ENCODE measurements around the gene STEAP1B. TPM values are rescaled to one million over a fixed set of nuclear protein-coding genes. Genes with fewer than 3 reads are reported as not detected.

Gene STEAP1B
- total RNA-seq, 2 experiments from 2014 or later: 0.17 to 0.19 TPM

DNA sequence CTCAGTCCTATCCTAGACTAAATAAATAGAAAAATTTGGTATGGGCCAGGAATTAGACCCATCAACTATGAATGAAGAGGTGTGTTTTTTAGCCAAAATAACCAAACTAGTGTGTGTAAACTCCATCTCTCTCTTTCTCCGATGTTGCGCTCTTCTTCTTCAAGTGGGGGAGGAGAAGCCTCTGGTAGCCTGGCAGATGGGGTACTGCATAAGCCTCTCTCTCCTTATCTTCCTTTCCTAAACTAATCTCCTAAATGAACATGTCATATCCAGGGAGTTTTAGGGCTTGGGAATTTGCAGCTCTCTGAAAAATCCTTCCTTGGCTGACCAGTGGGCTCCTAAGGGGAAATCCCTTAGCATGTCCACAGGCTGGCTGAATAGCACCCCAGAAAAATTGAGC lies 86.8 kb downstream of the STEAP1B start:
- Mint-ChIP-seq H3K27me3 (peaks cover 4% of the 10 kb centered on the region), H3K36me3 (ENCODE audit: low read depth) (no peaks in the 10 kb centered on the region), H3K4me1 (no peaks in the 10 kb centered on the region), H3K4me3 (no peak overlapping the region), H3K9me3 (no peaks in the 10 kb centered on the region), H3K27ac (no peak overlapping the region)
- CTCF ChIA-PET: no interaction called here
- POLR2A ChIA-PET: no interaction called here
- DNase-seq: no peak

GRCh38 chr7:22411977-22412693 lies 87.9 kb downstream of the STEAP1B start:
- CTCF ChIA-PET: interaction anchor here (0.5 to 0.6 kb wide), 2 partner anchors 412 to 450 kb away, joined by 3 to 5 read pairs; no protein-coding TSS in a partner anchor
- Mint-ChIP-seq H3K27me3 (peaks cover 2% of the 10 kb centered on the region), H3K4me1 (no peaks in the 10 kb centered on the region), H3K27ac (no peak overlapping the region), H3K4me3 (no peak overlapping the region), H3K36me3 (ENCODE audit: low read depth) (no peaks in the 10 kb centered on the region), H3K9me3 (no peaks in the 10 kb centered on the region)
- DNase-seq: no peak
- POLR2A ChIA-PET: no interaction called here

GRCh38 chr7:22406715-22407114 lies 93.3 kb downstream of the STEAP1B start:
- H3K4me3 Mint-ChIP-seq: no peak overlapping the region
- H3K4me1 Mint-ChIP-seq: peaks cover 13% of the 10 kb centered on the region

GRCh38 chr7:22404421-22405023 lies 95.5 kb downstream of the STEAP1B start:
- Mint-ChIP-seq H3K27me3 (peaks cover under 1% of the 10 kb centered on the region), H3K9me3 (peaks cover 2% of the 10 kb centered on the region), H3K4me3 (no peak overlapping the region), H3K36me3 (ENCODE audit: low read depth) (no peaks in the 10 kb centered on the region), H3K27ac (no peak overlapping the region), H3K4me1 (peaks cover 15% of the 10 kb centered on the region)
- CTCF ChIA-PET: interaction anchor here (1.7 kb wide), 1 partner anchor 17 kb away, joined by 4 read pairs; no protein-coding TSS in a partner anchor
- POLR2A ChIA-PET: no interaction called here
- no peak for DNase-seq

More at GRCh38 chr7:22406715-22407114, 93.3 kb downstream of the STEAP1B start:
- no peak overlapping the region for H3K27ac Mint-ChIP-seq
- ChIA-PET CTCF (interaction anchor here (1.4 kb wide), 1 partner anchor 14 kb away, joined by 3 read pairs; no protein-coding TSS in a partner anchor), POLR2A (no interaction called here)
- H3K27me3 Mint-ChIP-seq: peaks cover 2% of the 10 kb centered on the region
- no peaks in the 10 kb centered on the region for H3K36me3 Mint-ChIP-seq (ENCODE audit: low read depth)
- no peak for DNase-seq
- peaks cover 2% of the 10 kb centered on the region for H3K9me3 Mint-ChIP-seq

- ChIA-PET CTCF (no interaction called here), POLR2A (no interaction called here)
- Mint-ChIP-seq H3K27me3 (no peaks in the 10 kb centered on the region), H3K4me1 (peaks cover 15% of the 10 kb centered on the region), H3K9me3 (peaks cover 2% of the 10 kb centered on the region), H3K4me3 (no peak overlapping the region), H3K27ac (no peak overlapping the region), H3K36me3 (ENCODE audit: low read depth) (no peaks in the 10 kb centered on the region)
- DNase-seq: no peak
Measured at GRCh38 chr7:22403344-22403743, 96.6 kb downstream of the STEAP1B start.

- no peaks in the 10 kb centered on the region for H3K27me3 Mint-ChIP-seq
- ChIA-PET POLR2A (no interaction called here), CTCF (no interaction called here)
- H3K4me1 Mint-ChIP-seq: peaks cover 15% of the 10 kb centered on the region
- DNase-seq: peak; percentile 7
- H3K36me3 Mint-ChIP-seq (ENCODE audit: low read depth): no peaks in the 10 kb centered on the region
- H3K27ac Mint-ChIP-seq: peak overlapping the region; percentile 60
- no peak overlapping the region for H3K4me3 Mint-ChIP-seq
- peaks cover 2% of the 10 kb centered on the region for H3K9me3 Mint-ChIP-seq
Measured at GRCh38 chr7:22402250-22402649, 97.7 kb downstream of the STEAP1B start.

GRCh38 chr7:22400936-22401553 lies 98.9 kb downstream of the STEAP1B start:
- POLR2A ChIA-PET: no interaction called here
- H3K27me3 Mint-ChIP-seq: peaks cover 1% of the 10 kb centered on the region
- no peaks in the 10 kb centered on the region for H3K36me3 Mint-ChIP-seq (ENCODE audit: low read depth)
- peaks cover 15% of the 10 kb centered on the region for H3K4me1 Mint-ChIP-seq
- H3K27ac Mint-ChIP-seq: no peak overlapping the region
- DNase-seq: no peak
- CTCF ChIA-PET: no interaction called here
- peaks cover 2% of the 10 kb centered on the region for H3K9me3 Mint-ChIP-seq
- no peak overlapping the region for H3K4me3 Mint-ChIP-seq

- no peak overlapping the region for H3K4me3 Mint-ChIP-seq
- peaks cover 15% of the 10 kb centered on the region for H3K4me1 Mint-ChIP-seq
- ChIA-PET POLR2A (no interaction called here), CTCF (no interaction called here)
- H3K27ac Mint-ChIP-seq: no peak overlapping the region
- no peak for DNase-seq
- H3K9me3 Mint-ChIP-seq: peaks cover 2% of the 10 kb centered on the region
- H3K27me3 Mint-ChIP-seq: peaks cover 1% of the 10 kb centered on the region
- no peaks in the 10 kb centered on the region for H3K36me3 Mint-ChIP-seq (ENCODE audit: low read depth)
Measured at GRCh38 chr7:22400150-22400814, 99.7 kb downstream of the STEAP1B start.

DNA sequence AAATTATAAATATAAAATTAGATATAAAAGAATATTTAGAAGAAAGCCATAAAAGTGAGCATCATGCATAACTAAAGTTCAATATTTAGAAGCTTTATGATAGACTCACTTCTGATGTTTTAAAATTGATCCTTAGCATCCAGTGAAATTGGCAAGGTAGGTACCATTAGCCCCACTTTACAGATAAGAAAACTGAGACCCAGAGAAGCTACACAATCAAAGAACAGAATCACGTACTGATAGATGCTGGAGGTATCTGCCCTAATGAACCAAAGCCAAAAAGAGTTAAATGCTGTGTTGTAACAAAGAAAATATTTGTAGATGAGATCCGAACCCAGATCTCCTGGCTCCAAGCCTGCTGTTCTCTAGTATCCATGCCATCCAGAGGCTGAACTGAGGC lies 100.4 kb downstream of the STEAP1B start:
- ChIA-PET CTCF (no interaction called here), POLR2A (no interaction called here)
- Mint-ChIP-seq H3K9me3 (peaks cover 2% of the 10 kb centered on the region), H3K27ac (no peak overlapping the region), H3K27me3 (peaks cover 1% of the 10 kb centered on the region), H3K4me3 (no peak overlapping the region), H3K36me3 (ENCODE audit: low read depth) (no peaks in the 10 kb centered on the region), H3K4me1 (peaks cover 15% of the 10 kb centered on the region)
- DNase-seq: no peak

- H3K4me1 Mint-ChIP-seq: peaks cover 15% of the 10 kb centered on the region
- no peaks in the 10 kb centered on the region for H3K36me3 Mint-ChIP-seq (ENCODE audit: low read depth)
- H3K9me3 Mint-ChIP-seq: peaks cover 2% of the 10 kb centered on the region
- no peak overlapping the region for H3K27ac Mint-ChIP-seq
- POLR2A ChIA-PET: no interaction called here
- CTCF ChIA-PET: no interaction called here
- no peak for DNase-seq
- peaks cover 1% of the 10 kb centered on the region for H3K27me3 Mint-ChIP-seq
- H3K4me3 Mint-ChIP-seq: no peak overlapping the region
Measured at GRCh38 chr7:22399091-22399490, 100.9 kb downstream of the STEAP1B start.

DNA sequence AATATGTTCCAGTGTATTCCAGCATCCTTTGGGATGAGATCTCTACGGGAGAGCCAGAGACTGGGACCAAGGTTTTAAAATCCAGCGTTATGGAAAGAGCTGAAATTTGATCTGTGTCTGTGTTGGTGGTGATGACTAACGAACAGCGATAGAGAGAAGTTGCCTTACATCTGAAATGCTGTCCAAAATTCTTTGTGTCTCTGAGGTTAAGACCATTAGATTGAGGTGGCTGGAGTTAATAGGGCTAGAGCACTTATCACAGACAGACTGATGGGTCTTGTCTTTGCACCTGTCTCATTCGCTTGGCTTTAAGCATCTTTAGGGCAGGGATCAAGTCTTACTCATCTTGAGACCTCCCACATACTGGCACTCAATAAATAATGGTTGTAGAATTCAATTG lies 102.0 kb downstream of the STEAP1B start:
- no peak for DNase-seq
- Mint-ChIP-seq H3K27me3 (peaks cover 4% of the 10 kb centered on the region), H3K36me3 (ENCODE audit: low read depth) (no peaks in the 10 kb centered on the region), H3K9me3 (peaks cover 2% of the 10 kb centered on the region), H3K27ac (no peak overlapping the region), H3K4me3 (no peak overlapping the region), H3K4me1 (peaks cover 11% of the 10 kb centered on the region)
- POLR2A ChIA-PET: no interaction called here
- CTCF ChIA-PET: no interaction called here

DNA sequence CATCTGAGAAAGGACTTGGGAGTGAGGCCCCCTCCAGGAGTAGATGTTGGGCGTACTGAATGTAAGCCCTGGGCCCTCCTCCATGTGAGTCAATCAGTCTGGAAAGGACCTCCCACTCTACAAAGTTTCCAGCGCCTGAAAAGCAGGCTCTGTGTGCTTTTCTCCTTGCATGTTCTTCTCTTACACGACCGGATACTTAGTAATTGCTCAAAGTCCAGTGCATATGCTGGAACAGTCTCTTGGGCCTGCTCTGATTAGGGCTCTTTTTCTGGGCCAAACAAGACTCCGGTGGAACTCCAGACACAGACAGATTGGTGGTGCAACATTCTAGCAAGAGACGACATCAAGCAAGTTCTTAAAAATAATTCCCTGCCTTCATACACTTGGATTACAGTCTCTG lies 104.8 kb downstream of the STEAP1B start:
- Mint-ChIP-seq H3K4me3 (no peak overlapping the region), H3K9me3 (no peaks in the 10 kb centered on the region), H3K27me3 (peaks cover 4% of the 10 kb centered on the region), H3K36me3 (ENCODE audit: low read depth) (no peaks in the 10 kb centered on the region), H3K4me1 (no peaks in the 10 kb centered on the region), H3K27ac (no peak overlapping the region)
- ChIA-PET CTCF (no interaction called here), POLR2A (no interaction called here)
- DNase-seq: no peak

GRCh38 chr7:22394739-22395138 lies 105.2 kb downstream of the STEAP1B start:
- no peak overlapping the region for H3K4me3 Mint-ChIP-seq
- no peaks in the 10 kb centered on the region for H3K9me3 Mint-ChIP-seq
- H3K36me3 Mint-ChIP-seq (ENCODE audit: low read depth): no peaks in the 10 kb centered on the region
- H3K4me1 Mint-ChIP-seq: no peaks in the 10 kb centered on the region
- ChIA-PET CTCF (no interaction called here), POLR2A (no interaction called here)
- no peak for DNase-seq
- no peak overlapping the region for H3K27ac Mint-ChIP-seq
- peaks cover 4% of the 10 kb centered on the region for H3K27me3 Mint-ChIP-seq

Data from activated CD4-positive, alpha-beta T cell treated with anti-CD3 and anti-CD28 coated beads, Interleukin-2, amount 10 ng/mL, durations not matched to agents 7 days and 5 days (primary cell).